Ishikawa (cell line): ENCODE data around the gene CELA3B.

ENCODE experiments used
- EP300 ChIP-seq: IDR thresholded peaks from 2 replicates; pipeline ENCODE4 v1.6.1; 2012; ENCODE audit warnings: borderline replicate concordance
- YY1 ChIP-seq: IDR thresholded peaks from 2 replicates; pipeline ENCODE4 v1.6.1; 2012; ENCODE audit warnings: low read depth
- TF ChIP-seq, protein P1 (sequence below): IDR thresholded peaks from 2 replicates; pipeline ENCODE4 v1.6.1; 2012

DNA sequence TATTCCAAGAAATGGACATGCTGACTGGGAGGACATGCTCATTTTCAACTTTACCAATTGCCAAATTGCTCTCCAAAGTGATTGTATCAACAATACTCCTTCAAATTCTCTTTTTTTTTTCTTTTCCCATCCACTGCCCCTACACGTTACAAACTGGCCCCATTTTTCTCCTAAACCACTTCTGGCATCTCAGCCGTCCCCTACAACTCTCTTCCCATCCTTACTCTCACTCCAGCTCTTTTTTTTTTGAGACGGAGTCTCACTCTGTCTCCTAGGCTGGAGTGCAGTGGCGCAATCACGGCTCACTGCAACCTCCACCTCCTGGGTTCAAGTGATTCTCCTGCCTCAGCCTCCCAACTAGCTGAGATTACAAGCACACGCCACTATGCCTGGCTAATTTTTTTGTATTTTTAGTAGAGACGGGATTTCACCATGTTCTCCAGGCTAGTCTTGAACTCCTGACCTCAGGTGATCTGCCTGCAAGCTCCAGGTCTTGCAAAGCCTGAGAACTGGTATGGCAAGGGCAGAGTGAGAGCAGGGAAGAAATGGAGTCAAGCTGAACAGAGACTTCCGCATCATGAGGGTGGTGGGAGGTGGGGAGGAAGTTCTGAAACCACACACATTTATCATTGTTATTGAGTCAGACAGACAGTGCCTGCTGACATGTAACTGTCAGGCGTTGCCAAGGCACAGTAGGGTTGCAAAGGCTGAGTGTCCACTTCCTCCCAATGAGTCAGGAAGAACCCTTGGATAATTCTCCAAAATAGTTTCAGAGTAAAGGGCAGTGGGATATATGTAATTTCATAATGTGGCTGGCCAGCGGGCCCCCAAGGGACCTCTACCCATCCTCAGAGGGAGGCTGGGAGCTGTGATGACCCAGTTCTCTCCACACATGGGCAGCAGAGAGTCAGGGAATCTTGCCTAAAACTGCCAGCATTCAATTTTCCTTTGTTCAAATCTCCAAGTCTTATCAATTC lies 42.0 kb downstream of the CELA3B start:
- TF ChIP-seq EP300 = no peak
- TF ChIP-seq, protein P1, sequence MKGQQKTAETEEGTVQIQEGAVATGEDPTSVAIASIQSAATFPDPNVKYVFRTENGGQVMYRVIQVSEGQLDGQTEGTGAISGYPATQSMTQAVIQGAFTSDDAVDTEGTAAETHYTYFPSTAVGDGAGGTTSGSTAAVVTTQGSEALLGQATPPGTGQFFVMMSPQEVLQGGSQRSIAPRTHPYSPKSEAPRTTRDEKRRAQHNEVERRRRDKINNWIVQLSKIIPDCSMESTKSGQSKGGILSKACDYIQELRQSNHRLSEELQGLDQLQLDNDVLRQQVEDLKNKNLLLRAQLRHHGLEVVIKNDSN = no peak
- no peak for TF ChIP-seq YY1
